HG03159 (cell line): Measurements from ENCODE around the gene DNTTIP2.
"Not testable (repeated sequence)": the region's sequence is repeated elsewhere in the genome, so short reads cannot be mapped to it uniquely, and the experiment has no call there.

ENCODE experiments used
- ATAC-seq: cut with Tn5 transposase; IDR thresholded peaks from one replicate; pipeline ENCODE4 v1.9.1; 2021; ENCODE audit warnings: mild to moderate bottlenecking, moderate library complexity; ENCODE audit not compliant: unreplicated experiment

DNTTIP2 gene

GRCh38 chr1:93842750-93843500, 36.1 kb downstream of the DNTTIP2 start:
- no peak for ATAC-seq

DNA sequence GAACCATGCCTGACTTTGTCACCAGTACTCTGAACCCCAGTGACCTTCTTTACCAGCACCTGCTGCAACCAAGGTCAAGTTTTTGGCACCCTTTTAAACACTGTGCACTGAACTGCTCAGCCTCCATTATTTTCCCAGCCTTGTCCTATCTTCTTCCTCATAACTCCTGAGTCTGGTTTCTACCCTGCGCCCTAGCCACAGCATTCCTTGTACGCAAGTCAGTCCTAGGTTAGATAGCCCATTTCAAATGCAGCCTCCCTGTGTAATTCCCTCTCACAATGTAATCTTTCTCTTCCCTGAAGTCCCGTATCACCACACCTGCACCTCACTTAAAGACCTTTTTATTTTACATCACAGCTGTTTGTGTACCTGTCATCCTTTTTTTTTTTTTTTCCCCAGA, 37.2 kb downstream of the DNTTIP2 start:
- no peak for ATAC-seq

DNA sequence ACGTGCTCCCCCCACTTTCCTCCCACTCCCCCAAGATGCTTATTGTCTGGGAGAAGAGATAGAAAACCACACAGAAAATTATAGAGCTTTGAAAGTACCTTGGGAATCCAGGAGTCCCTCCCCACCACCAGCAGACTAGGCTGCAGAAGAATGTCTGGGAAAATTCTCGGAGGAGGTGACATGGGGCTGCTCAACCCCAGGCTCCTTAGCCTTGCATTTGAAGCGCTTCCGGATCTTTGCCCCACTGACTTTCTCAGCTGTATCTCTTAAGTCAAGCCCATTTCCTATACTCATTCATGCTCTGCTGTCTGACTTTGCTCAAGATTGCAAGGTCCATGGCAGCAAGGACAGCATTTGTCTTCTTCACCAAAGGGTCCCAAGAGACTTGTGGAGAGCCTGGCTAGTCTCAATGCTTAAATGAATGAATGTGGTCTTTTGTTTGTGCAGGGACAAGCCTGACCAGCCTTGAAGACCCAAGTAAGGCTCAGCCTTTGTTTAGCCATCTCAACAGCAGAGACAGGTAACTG, 38.0 kb downstream of the DNTTIP2 start:
- ATAC-seq, result no peak

GRCh38 chr1:93839753-93840152, 39.3 kb downstream of the DNTTIP2 start:
- ATAC-seq, result no peak

DNA sequence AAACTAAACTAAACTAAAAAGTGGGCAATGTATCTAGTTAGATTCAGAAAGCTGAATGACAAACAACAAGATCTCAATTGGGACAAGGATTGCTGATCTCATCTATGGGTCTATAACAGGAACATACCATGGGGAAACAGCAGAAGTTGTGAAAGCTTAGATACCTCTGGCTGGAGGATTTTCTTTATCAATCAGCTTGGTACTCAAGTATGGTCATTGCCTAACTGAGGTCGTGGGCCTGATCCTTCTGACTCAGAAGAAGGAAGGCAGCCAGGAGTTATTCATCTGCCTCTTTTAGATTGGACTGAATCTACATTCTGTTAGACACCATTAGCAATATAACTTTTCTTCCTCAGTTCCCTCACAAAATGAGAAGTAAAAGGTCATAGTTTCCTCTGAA, 39.7 kb downstream of the DNTTIP2 start:
- ATAC-seq, result no peak

DNA sequence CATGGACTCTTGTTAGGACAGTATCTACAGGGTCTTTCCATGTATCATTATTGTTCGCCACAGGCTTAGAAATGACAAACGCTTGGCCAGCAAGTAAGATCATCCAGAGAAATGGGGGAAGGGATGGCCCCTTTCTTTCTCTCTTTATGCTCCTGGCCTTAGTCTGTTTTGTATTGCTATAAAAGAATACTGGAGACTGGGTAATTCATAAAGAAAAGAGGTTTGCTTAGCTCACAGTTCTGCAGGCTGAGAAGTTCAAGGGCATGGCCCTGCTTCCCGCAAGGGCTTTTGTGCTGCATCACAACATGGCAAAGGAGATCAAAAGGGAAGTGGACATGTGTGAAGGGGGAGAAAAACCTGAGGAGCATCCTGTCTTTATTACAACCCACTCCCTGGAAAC, 41.0 kb downstream of the DNTTIP2 start:
- no peak for ATAC-seq

GRCh38 chr1:93833293-93833692, 45.7 kb downstream of the DNTTIP2 start:
- ATAC-seq, result not testable (repeated sequence)

DNA sequence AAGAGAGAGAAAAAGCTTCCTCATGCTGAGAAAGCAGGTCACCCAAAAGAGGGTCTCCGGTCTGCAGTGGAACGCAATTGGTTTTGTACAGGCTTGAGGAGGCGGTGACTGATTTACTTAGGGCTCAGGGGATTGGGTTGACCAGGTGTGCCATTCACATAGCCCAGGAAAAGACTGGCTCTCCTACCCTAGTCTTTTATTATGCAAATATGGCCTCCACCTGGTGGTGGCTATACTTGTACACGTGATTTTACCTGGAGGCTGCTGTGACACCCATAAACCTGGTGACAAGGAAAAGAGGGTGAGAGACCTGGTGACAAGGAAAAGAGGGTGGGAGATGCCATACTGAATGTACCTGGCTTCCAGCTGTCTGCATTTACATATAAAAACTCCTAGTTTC, 49.9 kb downstream of the DNTTIP2 start:
- ATAC-seq, result no peak

- ATAC-seq, result no peak
Observed at GRCh38 chr1:93828367-93828755, 50.6 kb downstream of the DNTTIP2 start.

DNA sequence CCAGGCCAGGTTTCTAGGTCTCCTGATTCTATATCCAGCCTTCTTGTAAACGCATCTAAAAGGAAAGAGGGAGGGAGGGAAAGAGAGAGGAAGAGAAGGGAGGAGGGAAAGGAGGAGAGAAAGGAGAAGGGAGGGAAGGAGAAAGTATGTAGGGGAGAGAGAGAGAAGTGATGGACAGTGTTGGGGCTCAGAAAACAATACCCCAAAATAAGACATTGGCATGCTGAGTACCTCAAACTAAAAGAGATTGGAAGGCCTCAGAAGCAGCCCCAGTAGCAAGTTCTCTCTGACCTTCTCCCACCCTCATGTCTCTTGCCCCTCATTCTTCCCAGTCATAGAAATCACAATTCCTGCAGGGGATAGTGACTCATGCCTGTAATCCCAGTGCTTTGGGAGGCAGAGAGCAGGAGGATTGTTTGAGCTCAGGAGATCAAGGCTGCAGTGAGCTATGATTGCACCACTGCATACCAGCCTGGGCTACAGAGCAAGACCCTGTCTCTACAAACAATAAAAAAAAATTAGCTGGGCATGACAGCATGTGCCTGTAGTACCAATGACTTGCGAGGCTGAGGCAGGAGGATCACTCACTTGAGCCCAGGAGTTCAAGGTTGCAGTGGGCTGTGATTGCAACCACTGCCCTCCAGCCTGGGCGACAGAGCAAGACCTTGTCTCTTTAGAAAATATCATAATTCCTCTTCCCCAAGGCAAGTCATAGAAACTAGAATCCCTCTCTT, 51.2 kb downstream of the DNTTIP2 start:
- ATAC-seq, result no peak

DNA sequence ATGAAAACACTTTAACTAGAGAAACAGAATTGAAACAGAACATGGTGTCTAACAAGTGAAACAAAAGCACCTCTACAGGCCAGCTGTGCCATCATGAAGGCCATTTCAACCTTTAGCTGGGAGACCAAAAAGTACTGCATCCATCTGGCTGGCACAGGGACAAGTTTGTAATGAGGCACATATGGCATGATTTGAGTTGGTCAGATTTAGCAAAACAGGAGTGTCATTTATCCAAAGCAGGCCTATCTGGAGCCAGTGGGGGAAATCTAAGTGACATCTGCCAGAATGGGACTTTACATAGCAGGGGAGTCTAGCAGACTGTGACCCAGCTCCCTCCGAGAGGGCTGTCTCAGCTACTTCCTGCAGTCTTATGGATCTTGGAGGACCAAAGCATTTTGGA, 51.9 kb downstream of the DNTTIP2 start:
- no peak for ATAC-seq

DNA sequence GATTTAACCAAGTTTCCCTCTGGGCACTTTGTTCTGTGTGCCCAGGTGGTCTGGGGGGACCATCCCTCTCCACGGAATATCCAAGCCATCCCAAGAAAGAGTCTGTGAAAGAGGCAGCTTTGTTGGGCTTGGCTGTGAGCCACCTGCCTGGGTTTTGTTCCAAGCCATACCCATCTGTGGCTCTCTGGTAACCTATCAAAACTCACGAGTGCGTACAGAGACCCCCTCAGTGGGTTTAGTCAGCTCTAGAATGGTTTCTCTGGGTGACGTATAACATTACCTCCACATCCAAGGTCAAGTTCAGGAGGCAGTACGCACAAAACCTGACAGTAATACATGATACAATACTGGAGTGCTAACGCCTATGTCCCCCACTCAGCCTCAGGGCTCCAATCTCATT, 54.2 kb downstream of the DNTTIP2 start:
- ATAC-seq, result no peak

DNA sequence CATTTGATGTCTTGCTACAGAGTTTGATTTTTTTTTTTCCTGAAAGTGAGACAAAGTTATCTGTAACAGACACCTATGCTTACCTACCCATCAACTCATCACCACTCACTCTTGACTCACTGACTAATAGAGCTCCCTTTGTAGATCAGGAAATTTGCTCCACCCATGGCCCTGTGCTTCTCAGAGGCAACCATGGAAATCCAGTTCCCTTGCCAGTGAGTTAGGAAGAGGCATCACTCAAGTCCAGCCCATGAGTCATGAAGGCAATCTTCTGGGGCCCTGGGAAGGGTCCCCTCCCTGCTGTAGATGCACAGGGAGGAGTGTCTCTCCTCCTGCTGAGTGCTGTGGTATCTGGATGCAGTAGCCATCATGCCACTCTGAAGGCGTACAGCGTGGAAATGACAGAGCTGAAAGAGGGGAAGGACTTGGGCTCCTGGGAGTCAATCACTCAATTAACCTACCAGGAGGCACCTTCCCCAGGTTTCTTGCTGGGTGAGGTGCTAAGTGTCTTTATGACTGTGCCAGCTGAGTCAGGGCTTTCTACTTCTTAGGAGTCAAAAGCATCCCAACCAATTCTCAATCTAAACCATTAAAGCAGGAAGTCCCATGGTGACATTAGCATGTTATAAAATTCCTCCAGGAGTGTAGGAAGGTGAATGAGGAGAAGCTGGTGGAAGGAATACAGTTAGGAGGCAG, 56.1 kb downstream of the DNTTIP2 start:
- ATAC-seq, result no peak

DNA sequence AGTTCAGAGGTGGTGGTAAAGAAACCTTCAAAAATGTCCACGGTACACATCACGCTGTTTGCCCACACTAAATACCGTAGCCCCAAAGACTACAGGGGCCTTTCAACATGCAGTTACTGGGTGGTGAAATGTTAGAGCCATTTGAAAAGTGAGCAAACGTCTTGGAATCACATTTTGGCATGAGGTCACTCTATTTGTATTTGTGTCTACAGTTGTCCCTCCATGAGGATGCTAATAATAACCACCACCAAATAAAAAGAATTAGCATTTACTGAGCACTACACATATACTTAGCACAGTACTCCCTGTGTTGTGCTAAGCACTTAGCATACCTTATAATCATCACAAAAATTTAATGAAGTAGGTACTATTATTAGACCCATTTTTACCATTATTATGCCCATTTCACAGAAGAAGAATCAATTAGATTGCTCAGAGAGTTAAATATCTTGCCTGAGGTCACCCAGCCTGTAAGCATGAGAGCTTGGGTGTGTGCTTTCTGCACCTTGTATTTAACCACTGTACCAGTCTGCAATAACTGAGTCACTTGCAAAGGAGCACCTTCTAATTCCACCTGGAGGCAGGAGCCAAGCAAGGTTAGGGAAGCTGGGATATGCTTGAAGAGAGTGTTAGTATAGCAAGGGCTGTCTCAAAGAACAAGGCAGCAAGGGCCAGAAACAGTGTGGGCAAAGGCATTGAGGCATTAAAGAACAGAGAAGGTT, 57.4 kb downstream of the DNTTIP2 start:
- ATAC-seq, result no peak

- ATAC-seq, result no peak
Observed at GRCh38 chr1:93820554-93821422, 58.2 kb downstream of the DNTTIP2 start.

DNA sequence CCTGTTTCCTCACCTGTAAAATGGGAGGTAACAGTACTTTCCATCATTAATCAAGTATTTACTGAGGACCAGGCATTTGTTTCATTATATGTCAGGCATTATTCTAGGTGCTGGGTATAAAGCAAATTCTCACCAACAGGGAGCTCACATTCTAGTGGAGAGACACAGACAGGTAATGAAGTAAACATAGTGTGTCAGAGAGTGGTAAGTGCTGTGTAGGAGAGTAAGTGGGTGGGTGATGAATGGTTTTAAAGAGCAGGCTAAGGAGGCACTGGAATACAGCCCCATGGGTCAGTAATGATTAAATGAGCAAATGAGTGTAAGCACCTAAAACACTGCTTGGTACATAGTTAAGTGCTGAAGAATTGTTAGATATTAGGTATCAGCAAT, 60.4 kb downstream of the DNTTIP2 start:
- no peak for ATAC-seq

GRCh38 chr1:93817819-93818569, 61.0 kb downstream of the DNTTIP2 start:
- ATAC-seq, result no peak

- no peak for ATAC-seq
Observed at GRCh38 chr1:93816970-93817678, 61.9 kb downstream of the DNTTIP2 start.
